ENCODE data around the gene FREM1.

- TF ChIP-seq CTCF (IDR thresholded peaks at IDR 0.05) = no peak
- TF ChIP-seq POLR2A (IDR thresholded peaks at IDR 0.05) = no peak
Measured at GRCh38 chr9:14722391-14723035, 187.7 kb downstream of the FREM1 start, which contains the start of gene CER1.
